Vagina (tissue), 2 donors: Measurements from ENCODE around the gene SH3RF2. TPM values are rescaled to one million over a fixed set of nuclear protein-coding genes. Genes with fewer than 3 reads are reported as not detected.

ENCODE experiments used
- DNase-seq, 2 donors: peaks; one replicate each; pipeline ENCODE4 v3.0.0-alpha.2; 2017; ENCODE audit errors: extremely low spot score in 2 of 2
- H3K27ac ChIP-seq: fragments of 200-600 bp; sonication (generic); one replicate; pipeline ENCODE4 v1.5.1; 2019
- H3K27me3 ChIP-seq: fragments of 200-600 bp; sonication (generic); one replicate; pipeline ENCODE4 v1.5.1; 2019
- H3K36me3 ChIP-seq, 2 donors: fragments of 200-600 bp; sonication (generic); one replicate each; pipeline ENCODE4 v1.5.1; 2017 to 2019
- H3K4me1 ChIP-seq: fragments of 200-600 bp; sonication (generic); one replicate; pipeline ENCODE4 v1.5.1; 2019
- H3K4me3 ChIP-seq, 2 donors: fragments of 200-600 bp; sonication (generic); 1 replicate in 1 of 2; 2 replicates in 1 of 2; pipeline ENCODE4 v1.5.1; 2016 to 2019
- H3K9me3 ChIP-seq: fragments of 200-600 bp; sonication (generic); one replicate; pipeline ENCODE4 v1.5.1; 2019
- POLR2A ChIP-seq, 2 donors: fragments of 450-650 bp; IDR thresholded peaks; one replicate each; pipeline ENCODE4 v1.6.1; 2017; ENCODE audit warnings: antibody characterized with exemption in 2 of 2, mild to moderate bottlenecking in 2 of 2, moderate library complexity in 2 of 2
- POLR2AphosphoS5 ChIP-seq, 2 donors: sonication (generic); formaldehyde crosslinking; IDR thresholded peaks; one replicate each; pipeline ENCODE4 v1.9.0; 2017; ENCODE audit warnings: antibody characterized with exemption in 2 of 2, mild to moderate bottlenecking in 2 of 2, low read depth in 1 of 2; ENCODE audit not compliant: insufficient read depth in 1 of 2
- intact Hi-C: fragments of 100-400 bp; cut with DNase I; formaldehyde crosslinking; loops from one replicate; pipeline ENCODE4 v1.15.1; 2023
- total RNA-seq: library from RNA; depleted of rRNA; stranded (reverse); fragments of >200 nt; gene quantifications from one replicate; pipeline ENCODE4 v1.2.3, GENCODE V29; 2016
- TF ChIP-seq, protein P1 (sequence below), 3 experiments: fragments of 450-650 bp in 2 of 3; fragments of 200-600 bp in 1 of 3; sonication (generic) in 1 of 3; IDR thresholded peaks; one replicate each; pipeline ENCODE4 v1.5.1; 2017 to 2019; ENCODE audit warnings: antibody characterized with exemption in 3 of 3, mild to moderate bottlenecking in 2 of 3, moderate library complexity in 2 of 3

SH3RF2 gene
- total RNA-seq, 1 donor from 2014 or later, result 48.4 TPM

DNA sequence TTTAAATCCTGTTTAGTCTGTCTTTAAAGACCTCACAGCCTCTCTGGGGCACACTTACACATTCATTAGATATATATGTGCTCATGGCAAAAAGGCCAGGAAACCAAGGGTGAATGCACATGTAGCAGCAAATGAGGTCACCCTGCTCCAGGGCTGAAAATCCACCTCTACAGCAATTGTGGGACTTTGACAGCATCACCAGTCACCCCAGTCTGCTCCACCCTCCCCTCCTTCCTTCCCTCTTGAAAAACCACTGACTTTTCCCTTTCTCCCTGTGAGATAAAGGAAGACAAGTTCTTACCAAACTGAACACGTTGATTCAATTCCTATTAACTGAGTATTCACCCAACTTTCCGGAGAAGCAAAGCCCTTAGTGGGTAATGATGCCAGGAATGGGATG is 15.2 kb upstream of the SH3RF2 start:
- intact Hi-C loops, result no loop called here
- DNase-seq, result peak in 1 of 2 donors; percentile 84
- TF ChIP-seq, protein P1, sequence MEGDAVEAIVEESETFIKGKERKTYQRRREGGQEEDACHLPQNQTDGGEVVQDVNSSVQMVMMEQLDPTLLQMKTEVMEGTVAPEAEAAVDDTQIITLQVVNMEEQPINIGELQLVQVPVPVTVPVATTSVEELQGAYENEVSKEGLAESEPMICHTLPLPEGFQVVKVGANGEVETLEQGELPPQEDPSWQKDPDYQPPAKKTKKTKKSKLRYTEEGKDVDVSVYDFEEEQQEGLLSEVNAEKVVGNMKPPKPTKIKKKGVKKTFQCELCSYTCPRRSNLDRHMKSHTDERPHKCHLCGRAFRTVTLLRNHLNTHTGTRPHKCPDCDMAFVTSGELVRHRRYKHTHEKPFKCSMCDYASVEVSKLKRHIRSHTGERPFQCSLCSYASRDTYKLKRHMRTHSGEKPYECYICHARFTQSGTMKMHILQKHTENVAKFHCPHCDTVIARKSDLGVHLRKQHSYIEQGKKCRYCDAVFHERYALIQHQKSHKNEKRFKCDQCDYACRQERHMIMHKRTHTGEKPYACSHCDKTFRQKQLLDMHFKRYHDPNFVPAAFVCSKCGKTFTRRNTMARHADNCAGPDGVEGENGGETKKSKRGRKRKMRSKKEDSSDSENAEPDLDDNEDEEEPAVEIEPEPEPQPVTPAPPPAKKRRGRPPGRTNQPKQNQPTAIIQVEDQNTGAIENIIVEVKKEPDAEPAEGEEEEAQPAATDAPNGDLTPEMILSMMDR (IDR thresholded peaks at IDR 0.05), result no peak
- TF ChIP-seq POLR2A (IDR thresholded peaks at IDR 0.05) (no peak), POLR2AphosphoS5 (IDR thresholded peaks at IDR 0.05; ENCODE audit: insufficient read depth in 1 of 2, low read depth in 1 of 2) (no peak)
- Histone ChIP-seq H3K4me3 (no peak overlapping the region), H3K36me3 (no peaks in the 10 kb centered on the region), H3K4me1 (peaks cover 19% of the 10 kb centered on the region), H3K9me3 (no peaks in the 10 kb centered on the region), H3K27me3 (no peaks in the 10 kb centered on the region), H3K27ac (no peak overlapping the region)

DNA sequence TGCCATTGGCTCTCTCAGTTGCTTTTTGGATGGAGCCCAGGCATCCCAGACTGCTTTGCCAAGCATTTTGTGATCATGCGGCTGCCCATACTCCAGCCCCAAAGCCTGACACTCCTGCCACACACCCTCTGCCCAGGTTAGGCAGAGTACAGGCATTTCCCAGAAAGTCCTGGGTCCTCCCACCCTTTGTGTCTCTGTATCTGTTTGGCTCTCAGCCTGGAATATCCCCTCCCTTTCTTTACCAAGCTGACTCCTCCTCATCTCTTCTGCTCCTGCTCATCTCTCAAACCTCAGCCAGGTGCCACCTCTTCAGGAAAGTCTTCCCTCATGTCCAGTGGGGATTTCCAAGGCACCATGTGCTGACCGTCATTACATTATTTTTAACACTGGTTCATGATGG is 14.3 kb upstream of the SH3RF2 start:
- no peak for TF ChIP-seq POLR2AphosphoS5 (IDR thresholded peaks at IDR 0.05; ENCODE audit: insufficient read depth in 1 of 2, low read depth in 1 of 2)
- TF ChIP-seq, protein P1 (IDR thresholded peaks at IDR 0.05), result no peak
- no peak for TF ChIP-seq POLR2A (IDR thresholded peaks at IDR 0.05)
- H3K4me1 ChIP-seq, result peaks cover 19% of the 10 kb centered on the region
- H3K9me3 ChIP-seq, result no peaks in the 10 kb centered on the region
- no peak overlapping the region for H3K27ac ChIP-seq
- intact Hi-C loops, result no loop called here
- DNase-seq, result peak in 1 of 2 donors; percentile 34
- H3K27me3 ChIP-seq, result no peaks in the 10 kb centered on the region
- no peaks in the 10 kb centered on the region for H3K36me3 ChIP-seq
- no peak overlapping the region for H3K4me3 ChIP-seq

DNA sequence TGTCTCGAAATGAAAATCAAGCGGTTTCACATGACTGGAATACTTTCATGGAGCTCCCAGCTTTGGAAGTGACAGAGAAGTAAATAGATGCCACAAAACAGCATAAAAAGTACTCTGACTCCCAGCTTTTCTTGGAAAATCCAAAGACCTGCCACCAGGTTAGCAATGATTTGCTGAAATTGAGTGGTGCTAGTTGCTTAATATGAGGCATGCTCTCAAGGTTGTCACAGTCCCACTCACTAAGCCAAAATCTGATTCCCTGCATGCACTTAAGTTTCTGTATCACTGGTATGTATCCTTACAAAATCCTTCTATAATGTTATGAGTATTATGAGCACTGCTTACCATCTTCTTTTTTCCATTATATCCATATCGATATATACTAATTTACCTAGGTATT is 13.0 kb upstream of the SH3RF2 start:
- intact Hi-C loops, result no loop called here
- Histone ChIP-seq H3K27me3 (no peaks in the 10 kb centered on the region), H3K4me3 (no peak overlapping the region), H3K4me1 (peaks cover 19% of the 10 kb centered on the region), H3K36me3 (no peaks in the 10 kb centered on the region), H3K27ac (no peak overlapping the region), H3K9me3 (no peaks in the 10 kb centered on the region)
- TF ChIP-seq, protein P1 (IDR thresholded peaks at IDR 0.05), result no peak
- TF ChIP-seq POLR2A (IDR thresholded peaks at IDR 0.05), result no peak
- TF ChIP-seq POLR2AphosphoS5 (IDR thresholded peaks at IDR 0.05; ENCODE audit: insufficient read depth in 1 of 2, low read depth in 1 of 2), result no peak
- peak in 1 of 2 donors; percentile 32 for DNase-seq

DNA sequence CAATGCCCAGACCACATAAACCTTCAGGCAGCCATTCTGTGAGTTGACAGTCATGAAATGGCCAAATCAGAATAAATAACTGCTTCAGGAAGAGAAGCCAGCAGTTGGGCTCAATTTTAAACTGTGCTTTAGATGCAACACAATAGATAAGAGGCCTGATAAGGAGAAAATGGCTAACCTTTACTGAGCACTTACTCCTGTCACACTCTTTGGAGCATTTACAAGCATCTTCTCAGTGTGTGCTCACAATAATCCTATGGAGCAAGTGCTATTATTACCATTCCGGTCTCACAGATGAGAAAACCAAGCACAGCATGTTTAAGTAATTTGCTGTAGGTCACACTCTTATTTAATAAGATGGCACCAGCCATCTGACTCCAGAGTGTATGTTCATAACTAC is 11.5 kb upstream of the SH3RF2 start:
- TF ChIP-seq, protein P1 (IDR thresholded peaks at IDR 0.05), result no peak
- no peak for TF ChIP-seq POLR2A (IDR thresholded peaks at IDR 0.05)
- no peak for TF ChIP-seq POLR2AphosphoS5 (IDR thresholded peaks at IDR 0.05; ENCODE audit: insufficient read depth in 1 of 2, low read depth in 1 of 2)
- intact Hi-C loops, result no loop called here
- Histone ChIP-seq H3K27me3 (no peaks in the 10 kb centered on the region), H3K9me3 (no peaks in the 10 kb centered on the region), H3K27ac (no peak overlapping the region), H3K4me1 (peaks cover 19% of the 10 kb centered on the region), H3K36me3 (no peaks in the 10 kb centered on the region), H3K4me3 (no peak overlapping the region)
- DNase-seq, result no peak

DNA sequence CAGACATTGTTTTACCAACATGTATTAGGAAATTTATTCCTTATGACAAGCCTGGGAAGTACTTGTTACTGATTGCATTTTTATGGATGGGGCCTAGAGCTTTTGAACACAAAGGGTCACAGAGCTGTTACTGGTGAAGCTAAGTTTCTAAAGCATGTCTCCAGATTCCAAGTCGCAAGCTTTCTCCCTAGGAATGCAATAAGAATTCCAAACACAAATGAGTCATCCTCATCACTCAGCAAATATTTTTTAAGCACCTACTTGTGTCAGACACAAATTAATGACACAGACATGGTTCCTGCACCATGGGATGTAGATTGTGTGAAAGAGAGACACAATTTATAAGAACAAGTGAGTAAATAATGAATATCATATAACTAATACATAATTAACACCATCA is 11.0 kb upstream of the SH3RF2 start:
- H3K27ac ChIP-seq, result no peak overlapping the region
- H3K9me3 ChIP-seq, result no peaks in the 10 kb centered on the region
- intact Hi-C loops, result no loop called here
- no peaks in the 10 kb centered on the region for H3K36me3 ChIP-seq
- no peak for DNase-seq
- H3K4me3 ChIP-seq, result no peak overlapping the region
- no peaks in the 10 kb centered on the region for H3K27me3 ChIP-seq
- H3K4me1 ChIP-seq, result peaks cover 19% of the 10 kb centered on the region
- TF ChIP-seq, protein P1 (IDR thresholded peaks at IDR 0.05), result no peak
- TF ChIP-seq POLR2A (IDR thresholded peaks at IDR 0.05) (no peak), POLR2AphosphoS5 (IDR thresholded peaks at IDR 0.05; ENCODE audit: insufficient read depth in 1 of 2, low read depth in 1 of 2) (no peak)
